HepG2 (cell line): ENCODE data around the gene STMN3. TPM values are rescaled to one million over a fixed set of nuclear protein-coding genes. Genes with fewer than 3 reads are reported as not detected.

ENCODE experiments used
- ATAC-seq: fragments of 200-7000 bp; cut with Tn5 transposase; 3 replicates; pipeline ENCODE4 v1.9.1; 2020; ENCODE audit warnings: mild to moderate bottlenecking, moderate library complexity
- BruUV-seq: library from RNA; stranded (reverse); fragments of 400-500 nt; replicated peaks from 2 replicates; lab custom pipeline; 2021; lab: Mats Ljungman, UMichigan
- CTCF ChIA-PET: fragments of 300-600 bp; formaldehyde crosslinking; extraction: SDS; loops from one replicate; lab custom pipeline; 2021; ENCODE audit warnings: low total read pairs, inconsistent platforms, low intra/inter-chr PET ratio; lab: Yijun Ruan, JAX
- POLR2A ChIA-PET: fragments of 350-600 bp; sonication (Branson Sonifier 250); formaldehyde crosslinking; loops from one replicate; lab custom pipeline; 2020; ENCODE audit warnings: antibody characterized with exemption, inconsistent platforms; lab: Yijun Ruan, JAX
- DNase-seq: peaks from one replicate; pipeline ENCODE4 v3.0.0-alpha.2; 2015; ENCODE audit warnings: low spot score
- FAIRE-seq: peaks from 3 replicates; lab custom pipeline; 2011; peaks lifted over from hg19 to GRCh38; lab: Jason Lieb, UNC
- H2AFZ ChIP-seq: one replicate; pipeline ENCODE4 v1.6.1; 2011; ENCODE audit warnings: low read length, inconsistent platforms
- H3K27ac ChIP-seq: fragments of 300-600 bp; 3 replicates; pipeline ENCODE4 v1.8.0; 2011; ENCODE audit warnings: mixed run types, mild to moderate bottlenecking, mixed read lengths, low read length, inconsistent platforms; ENCODE audit not compliant: insufficient read depth; ENCODE audit errors: extremely low read length
- H3K27me3 ChIP-seq, 2 experiments: fragments of 200-600 bp in 1 of 2; 2 replicates in 1 of 2; 3 replicates in 1 of 2; pipeline versions ENCODE4 v1.6.0 to v1.8.0; 2011; ENCODE audit warnings: low read length in 2 of 2, mild to moderate bottlenecking in 2 of 2, moderate library complexity in 2 of 2, inconsistent platforms in 1 of 2; ENCODE audit not compliant: insufficient read depth in 2 of 2, control insufficient read depth in 1 of 2
- H3K36me3 ChIP-seq, 2 experiments: fragments of 200-600 bp in 1 of 2; replicated peaks in 1 of 2; 2 replicates in 1 of 2; 3 replicates in 1 of 2; pipeline versions ENCODE4 v1.5.1 to v1.8.0; 2011; ENCODE audit warnings: low read length in 2 of 2, inconsistent platforms in 1 of 2; ENCODE audit not compliant: insufficient read depth in 2 of 2, control insufficient read depth in 1 of 2
- H3K4me1 ChIP-seq: 2 replicates; pipeline ENCODE4 v1.5.1; 2012; ENCODE audit warnings: low read length, inconsistent platforms; ENCODE audit not compliant: insufficient read depth
- H3K4me2 ChIP-seq: 2 replicates; pipeline ENCODE4 v1.6.0; 2011; ENCODE audit warnings: low read depth, low read length, inconsistent platforms
- H3K4me3 ChIP-seq, 3 experiments: fragments of 200-600 bp in 1 of 3; sonication (generic), shearing (Covaris generic) in 1 of 3; replicated peaks in 1 of 3; 2 replicates each; pipeline ENCODE4 v1.5.1; 2011 to 2016; ENCODE audit warnings: low read length in 3 of 3, inconsistent platforms in 2 of 3, low read depth in 2 of 3, mild to moderate bottlenecking in 2 of 3, control low read depth in 1 of 3, mixed read lengths in 1 of 3; ENCODE audit not compliant: insufficient read depth in 1 of 3
- H3K79me2 ChIP-seq: one replicate; pipeline ENCODE4 v1.6.1; 2011; ENCODE audit warnings: low read length, inconsistent platforms; ENCODE audit not compliant: insufficient read depth
- H3K9ac ChIP-seq: 2 replicates; pipeline ENCODE4 v1.6.0; 2011; ENCODE audit warnings: mild to moderate bottlenecking, low read depth, low read length, inconsistent platforms; ENCODE audit not compliant: insufficient read depth
- H3K9me3 ChIP-seq: 2 replicates; pipeline ENCODE4 v1.5.1; 2012; ENCODE audit warnings: mild to moderate bottlenecking, low read length
- H4K20me1 ChIP-seq: 2 replicates; pipeline ENCODE4 v1.6.0; 2011; ENCODE audit warnings: inconsistent platforms, mild to moderate bottlenecking, low read length, moderate library complexity; ENCODE audit not compliant: insufficient read depth
- ATF7 ChIP-seq, 2 experiments: fragments of 450-650 bp in 1 of 2; sonication (generic) in 1 of 2; formaldehyde crosslinking in 1 of 2; IDR thresholded peaks; 2 replicates each; pipeline versions ENCODE4 v1.4.0 to v1.6.1; 2016 to 2020; ENCODE audit warnings: antibody characterized with exemption in 1 of 2, mild to moderate bottlenecking in 1 of 2, missing genetic modification reagents in 1 of 2
- U2AF2 ChIP-seq: fragments of 200-400 bp; formaldehyde crosslinking; IDR thresholded peaks from 2 replicates; pipeline ENCODE4 v1.6.1; 2017; ENCODE audit warnings: low read depth, mild to moderate bottlenecking, low read length
- ZBTB20 ChIP-seq: sonication (generic); formaldehyde crosslinking; IDR thresholded peaks from 2 replicates; pipeline ENCODE4 v1.8.1; 2023; ENCODE audit warnings: missing genetic modification reagents, low read depth, mild to moderate bottlenecking, borderline replicate concordance
- ZC3H13 ChIP-seq: sonication (generic); formaldehyde crosslinking; IDR thresholded peaks from 2 replicates; pipeline ENCODE4 v1.8.1; 2023; ENCODE audit warnings: mild to moderate bottlenecking, missing genetic modification reagents, moderate library complexity
- ZNF761 ChIP-seq: sonication (generic); formaldehyde crosslinking; conservative IDR thresholded peaks from 2 replicates; pipeline ENCODE4 v1.4.0; 2020; ENCODE audit warnings: mild to moderate bottlenecking, missing genetic modification reagents
- WGBS: methylation state at CpG from one replicate; pipeline ENCODE4 v1.1.6; 2017; ENCODE audit warnings: low lambda C conversion rate; 5-methylcytosine and 5-hydroxymethylcytosine counted together
- in situ Hi-C: cut with HindIII; loops from 2 replicates; pipeline ENCODE4 v1.10.0; 2017; ENCODE audit warnings: low pct_unique_long_range_greater_than_20kb; ENCODE audit not compliant: extremely low pct_ligation_motif_present
- intact Hi-C: fragments of 100-400 bp; cut with micrococcal nuclease; formaldehyde crosslinking; loops from one replicate; pipeline ENCODE4 v1.10.0; 2022; ENCODE audit not compliant: unreplicated experiment
- polyA plus RNA-seq, 8 experiments: library from polyadenylated mRNA; depleted of rRNA in 3 of 8; stranded (reverse) in 7 of 8; unstranded in 1 of 8; fragments of >200 nt; fragmentation: Illumina TruSeq in 4 of 8; extraction: Trizol in 4 of 8; gene quantifications; 2 replicates each; pipeline versions ENCODE4 v1.2.1 to v1.2.3, GENCODE V29; 2011 to 2016; ENCODE audit warnings: low read depth in 4 of 8, missing spikeins in 1 of 8, mixed read lengths in 1 of 8; ENCODE audit not compliant: insufficient read depth in 1 of 8
- total RNA-seq, 5 experiments: library from RNA; depleted of rRNA; stranded (reverse); fragments of >200 nt; fragmentation: Illumina TruSeq; extraction: Trizol; gene quantifications; 2 replicates each; pipeline ENCODE4 v1.2.3, GENCODE V29; 2016; ENCODE audit warnings: low read depth in 1 of 5
- TF ChIP-seq, protein P1 (sequence below): sonication (generic); formaldehyde crosslinking; IDR thresholded peaks from 2 replicates; pipeline ENCODE4 v1.8.0; 2022; ENCODE audit warnings: missing genetic modification reagents, mild to moderate bottlenecking, moderate library complexity, borderline replicate concordance
- TF ChIP-seq, protein P2 (sequence below): sonication (generic); formaldehyde crosslinking; IDR thresholded peaks from 2 replicates; pipeline ENCODE4 v1.4.0; 2020; ENCODE audit warnings: missing genetic modification reagents
- TF ChIP-seq, protein P3 (sequence below): sonication (generic); formaldehyde crosslinking; IDR thresholded peaks from 2 replicates; pipeline ENCODE4 v1.5.1; 2020; ENCODE audit warnings: mild to moderate bottlenecking, missing genetic modification reagents, moderate library complexity
- TF ChIP-seq, protein P4 (sequence below): sonication (generic); formaldehyde crosslinking; IDR thresholded peaks from 2 replicates; pipeline ENCODE4 v1.9.0; 2022; ENCODE audit warnings: missing genetic modification reagents, mild to moderate bottlenecking, borderline replicate concordance
- TF ChIP-seq, protein P5 (sequence below): sonication (generic); formaldehyde crosslinking; conservative IDR thresholded peaks from 2 replicates; pipeline ENCODE4 v1.8.0; 2022; ENCODE audit warnings: mild to moderate bottlenecking, moderate library complexity, missing genetic modification reagents

The STMN3 gene
- total and polyA plus RNA-seq, 2 of the 13 experiments (the other 11 are each of a cell fraction or from before 2014, with no cell fraction given) = 21.0 to 48.3 TPM

DNA sequence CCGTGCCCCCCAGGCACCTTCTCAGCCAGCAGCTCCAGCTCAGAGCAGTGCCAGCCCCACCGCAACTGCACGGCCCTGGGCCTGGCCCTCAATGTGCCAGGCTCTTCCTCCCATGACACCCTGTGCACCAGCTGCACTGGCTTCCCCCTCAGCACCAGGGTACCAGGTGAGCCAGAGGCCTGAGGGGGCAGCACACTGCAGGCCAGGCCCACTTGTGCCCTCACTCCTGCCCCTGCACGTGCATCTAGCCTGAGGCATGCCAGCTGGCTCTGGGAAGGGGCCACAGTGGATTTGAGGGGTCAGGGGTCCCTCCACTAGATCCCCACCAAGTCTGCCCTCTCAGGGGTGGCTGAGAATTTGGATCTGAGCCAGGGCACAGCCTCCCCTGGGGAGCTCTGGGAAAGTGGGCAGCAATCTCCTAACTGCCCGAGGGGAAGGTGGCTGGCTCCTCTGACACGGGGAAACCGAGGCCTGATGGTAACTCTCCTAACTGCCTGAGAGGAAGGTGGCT, 44.2 kb upstream of the STMN3 start:
- DNase-seq = no peak
- Histone ChIP-seq H3K36me3 (peaks cover 4% of the 10 kb centered on the region in 2 experiments; a peak in 4 of 5 replicates), H3K4me2 (peak overlapping the region; percentile 63), H3K4me1 (peaks cover 21% of the 10 kb centered on the region), H3K9me3 (no peaks in the 10 kb centered on the region), H3K4me3 (peak overlapping the region in 1 of 3 experiments; percentile 43; a peak in 1 of 6 replicates), H3K9ac (no peak overlapping the region), H4K20me1 (peaks cover 4% of the 10 kb centered on the region; the same call in 1 of the 2 replicates), H2AFZ (no peak overlapping the region), H3K27me3 (no peaks in the 10 kb centered on the region), H3K27ac (no peak overlapping the region), H3K79me2 (no peaks in the 10 kb centered on the region)
- POLR2A ChIA-PET = interaction anchor here (1.0 to 2.0 kb wide), 5 partner anchors 11 to 43 kb away, joined by 3 to 11 read pairs (median 4); partner anchors contain the start of genes ARFRP1, RTEL1 and ZGPAT
- 82% methylated on average over 4 of the region's 7 CpGs for WGBS
- BruUV-seq = no TSS peak
- in situ Hi-C loops (no loop called here), intact Hi-C loops (no loop called here)
- peak; percentile 23 for ATAC-seq
- CTCF ChIA-PET = no interaction called here
- no peak for FAIRE-seq
- no peak for TF ChIP-seq U2AF2
- 0 out of 2 replicates have a peak, but pooled peaks have one; percentile 44 for TF ChIP-seq ZNF761 (CRISPR knock-in tag)
- TF ChIP-seq ZC3H13 = peak; percentile 71; the same call in 1 of the 2 replicates
- TF ChIP-seq, protein P1, sequence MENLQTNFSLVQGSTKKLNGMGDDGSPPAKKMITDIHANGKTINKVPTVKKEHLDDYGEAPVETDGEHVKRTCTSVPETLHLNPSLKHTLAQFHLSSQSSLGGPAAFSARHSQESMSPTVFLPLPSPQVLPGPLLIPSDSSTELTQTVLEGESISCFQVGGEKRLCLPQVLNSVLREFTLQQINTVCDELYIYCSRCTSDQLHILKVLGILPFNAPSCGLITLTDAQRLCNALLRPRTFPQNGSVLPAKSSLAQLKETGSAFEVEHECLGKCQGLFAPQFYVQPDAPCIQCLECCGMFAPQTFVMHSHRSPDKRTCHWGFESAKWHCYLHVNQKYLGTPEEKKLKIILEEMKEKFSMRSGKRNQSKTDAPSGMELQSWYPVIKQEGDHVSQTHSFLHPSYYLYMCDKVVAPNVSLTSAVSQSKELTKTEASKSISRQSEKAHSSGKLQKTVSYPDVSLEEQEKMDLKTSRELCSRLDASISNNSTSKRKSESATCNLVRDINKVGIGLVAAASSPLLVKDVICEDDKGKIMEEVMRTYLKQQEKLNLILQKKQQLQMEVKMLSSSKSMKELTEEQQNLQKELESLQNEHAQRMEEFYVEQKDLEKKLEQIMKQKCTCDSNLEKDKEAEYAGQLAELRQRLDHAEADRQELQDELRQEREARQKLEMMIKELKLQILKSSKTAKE (CRISPR knock-in tag) = no peak
- no peak for TF ChIP-seq ATF7 (IDR thresholded peaks at IDR 0.05)
- TF ChIP-seq ATF7 (CRISPR knock-in tag; IDR thresholded peaks at IDR 0.05) = no peak
- TF ChIP-seq, protein P2, sequence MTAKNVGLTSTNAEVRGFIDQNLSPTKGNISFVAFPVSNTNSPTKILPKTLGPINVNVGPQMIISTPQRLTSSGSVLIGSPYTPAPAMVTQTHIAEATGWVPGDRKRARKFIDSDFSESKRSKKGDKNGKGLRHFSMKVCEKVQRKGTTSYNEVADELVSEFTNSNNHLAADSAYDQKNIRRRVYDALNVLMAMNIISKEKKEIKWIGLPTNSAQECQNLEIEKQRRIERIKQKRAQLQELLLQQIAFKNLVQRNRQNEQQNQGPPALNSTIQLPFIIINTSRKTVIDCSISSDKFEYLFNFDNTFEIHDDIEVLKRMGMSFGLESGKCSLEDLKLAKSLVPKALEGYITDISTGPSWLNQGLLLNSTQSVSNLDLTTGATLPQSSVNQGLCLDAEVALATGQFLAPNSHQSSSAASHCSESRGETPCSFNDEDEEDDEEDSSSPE (CRISPR knock-in tag) = no peak
- TF ChIP-seq, protein P3, sequence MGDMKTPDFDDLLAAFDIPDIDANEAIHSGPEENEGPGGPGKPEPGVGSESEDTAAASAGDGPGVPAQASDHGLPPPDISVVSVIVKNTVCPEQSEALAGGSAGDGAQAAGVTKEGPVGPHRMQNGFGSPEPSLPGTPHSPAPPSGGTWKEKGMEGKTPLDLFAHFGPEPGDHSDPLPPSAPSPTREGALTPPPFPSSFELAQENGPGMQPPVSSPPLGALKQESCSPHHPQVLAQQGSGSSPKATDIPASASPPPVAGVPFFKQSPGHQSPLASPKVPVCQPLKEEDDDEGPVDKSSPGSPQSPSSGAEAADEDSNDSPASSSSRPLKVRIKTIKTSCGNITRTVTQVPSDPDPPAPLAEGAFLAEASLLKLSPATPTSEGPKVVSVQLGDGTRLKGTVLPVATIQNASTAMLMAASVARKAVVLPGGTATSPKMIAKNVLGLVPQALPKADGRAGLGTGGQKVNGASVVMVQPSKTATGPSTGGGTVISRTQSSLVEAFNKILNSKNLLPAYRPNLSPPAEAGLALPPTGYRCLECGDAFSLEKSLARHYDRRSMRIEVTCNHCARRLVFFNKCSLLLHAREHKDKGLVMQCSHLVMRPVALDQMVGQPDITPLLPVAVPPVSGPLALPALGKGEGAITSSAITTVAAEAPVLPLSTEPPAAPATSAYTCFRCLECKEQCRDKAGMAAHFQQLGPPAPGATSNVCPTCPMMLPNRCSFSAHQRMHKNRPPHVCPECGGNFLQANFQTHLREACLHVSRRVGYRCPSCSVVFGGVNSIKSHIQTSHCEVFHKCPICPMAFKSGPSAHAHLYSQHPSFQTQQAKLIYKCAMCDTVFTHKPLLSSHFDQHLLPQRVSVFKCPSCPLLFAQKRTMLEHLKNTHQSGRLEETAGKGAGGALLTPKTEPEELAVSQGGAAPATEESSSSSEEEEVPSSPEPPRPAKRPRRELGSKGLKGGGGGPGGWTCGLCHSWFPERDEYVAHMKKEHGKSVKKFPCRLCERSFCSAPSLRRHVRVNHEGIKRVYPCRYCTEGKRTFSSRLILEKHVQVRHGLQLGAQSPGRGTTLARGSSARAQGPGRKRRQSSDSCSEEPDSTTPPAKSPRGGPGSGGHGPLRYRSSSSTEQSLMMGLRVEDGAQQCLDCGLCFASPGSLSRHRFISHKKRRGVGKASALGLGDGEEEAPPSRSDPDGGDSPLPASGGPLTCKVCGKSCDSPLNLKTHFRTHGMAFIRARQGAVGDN (CRISPR knock-in tag) = peak; percentile 52
- TF ChIP-seq, protein P4, sequence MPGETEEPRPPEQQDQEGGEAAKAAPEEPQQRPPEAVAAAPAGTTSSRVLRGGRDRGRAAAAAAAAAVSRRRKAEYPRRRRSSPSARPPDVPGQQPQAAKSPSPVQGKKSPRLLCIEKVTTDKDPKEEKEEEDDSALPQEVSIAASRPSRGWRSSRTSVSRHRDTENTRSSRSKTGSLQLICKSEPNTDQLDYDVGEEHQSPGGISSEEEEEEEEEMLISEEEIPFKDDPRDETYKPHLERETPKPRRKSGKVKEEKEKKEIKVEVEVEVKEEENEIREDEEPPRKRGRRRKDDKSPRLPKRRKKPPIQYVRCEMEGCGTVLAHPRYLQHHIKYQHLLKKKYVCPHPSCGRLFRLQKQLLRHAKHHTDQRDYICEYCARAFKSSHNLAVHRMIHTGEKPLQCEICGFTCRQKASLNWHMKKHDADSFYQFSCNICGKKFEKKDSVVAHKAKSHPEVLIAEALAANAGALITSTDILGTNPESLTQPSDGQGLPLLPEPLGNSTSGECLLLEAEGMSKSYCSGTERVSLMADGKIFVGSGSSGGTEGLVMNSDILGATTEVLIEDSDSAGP = peak; percentile 21; the same call in 1 of the 2 replicates
- TF ChIP-seq, protein P5, sequence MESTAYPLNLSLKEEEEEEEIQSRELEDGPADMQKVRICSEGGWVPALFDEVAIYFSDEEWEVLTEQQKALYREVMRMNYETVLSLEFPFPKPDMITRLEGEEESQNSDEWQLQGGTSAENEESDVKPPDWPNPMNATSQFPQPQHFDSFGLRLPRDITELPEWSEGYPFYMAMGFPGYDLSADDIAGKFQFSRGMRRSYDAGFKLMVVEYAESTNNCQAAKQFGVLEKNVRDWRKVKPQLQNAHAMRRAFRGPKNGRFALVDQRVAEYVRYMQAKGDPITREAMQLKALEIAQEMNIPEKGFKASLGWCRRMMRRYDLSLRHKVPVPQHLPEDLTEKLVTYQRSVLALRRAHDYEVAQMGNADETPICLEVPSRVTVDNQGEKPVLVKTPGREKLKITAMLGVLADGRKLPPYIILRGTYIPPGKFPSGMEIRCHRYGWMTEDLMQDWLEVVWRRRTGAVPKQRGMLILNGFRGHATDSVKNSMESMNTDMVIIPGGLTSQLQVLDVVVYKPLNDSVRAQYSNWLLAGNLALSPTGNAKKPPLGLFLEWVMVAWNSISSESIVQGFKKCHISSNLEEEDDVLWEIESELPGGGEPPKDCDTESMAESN = peak; percentile 44; the same call in 1 of the 2 replicates
- TF ChIP-seq ZBTB20 = no peak
